ENCODE results near the gene VIT.

Gene VIT

DNA sequence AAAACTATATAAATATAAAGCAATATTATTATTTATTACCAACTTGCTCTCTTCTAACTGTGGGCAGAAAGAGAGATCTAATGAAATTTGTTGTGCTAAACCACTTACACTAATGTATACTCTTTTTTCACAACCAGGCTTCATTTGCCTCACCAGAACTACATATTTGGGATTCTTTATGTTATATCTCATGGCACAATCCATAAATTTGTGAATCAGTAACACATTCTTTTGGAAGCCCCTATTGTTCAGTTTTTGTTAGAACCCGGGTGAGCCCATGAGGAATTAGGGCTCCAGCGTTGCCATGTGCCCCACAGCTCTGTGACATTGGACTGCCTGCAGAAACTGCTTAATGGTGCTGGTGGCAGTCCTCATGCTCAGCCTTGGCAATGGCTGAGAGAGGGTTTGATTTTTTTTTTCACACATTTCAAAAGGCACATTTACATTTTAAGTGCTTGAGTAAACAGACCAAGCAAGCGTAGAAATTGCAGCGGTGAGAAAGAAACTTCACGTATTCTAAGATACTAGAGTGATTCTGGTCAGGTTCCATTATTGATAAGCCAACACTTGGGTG is 15.3 kb downstream of the VIT start:
- no peak for DNase-seq (ENCODE audit: low spot score)

DNA sequence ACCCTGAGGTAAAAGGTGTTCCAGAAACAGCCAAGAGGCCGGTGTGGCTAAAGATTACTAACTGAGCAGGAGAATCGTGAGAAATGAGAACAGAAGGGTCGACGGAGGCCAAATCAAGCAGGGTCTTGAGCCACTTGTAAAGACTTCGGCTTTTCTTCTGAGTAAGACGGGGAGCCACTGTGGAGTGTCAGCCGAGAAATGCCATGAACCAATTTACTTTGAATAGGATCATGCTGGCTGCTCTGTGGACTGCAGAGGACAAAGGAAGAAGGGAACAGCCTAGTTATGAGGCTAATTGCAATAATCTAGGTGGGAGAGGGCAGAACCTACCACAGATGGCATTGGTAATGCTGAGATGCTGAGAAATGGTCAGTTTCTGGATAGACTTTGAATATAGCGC is 16.8 kb downstream of the VIT start:
- DNase-seq (ENCODE audit: low spot score): no peak

DNA sequence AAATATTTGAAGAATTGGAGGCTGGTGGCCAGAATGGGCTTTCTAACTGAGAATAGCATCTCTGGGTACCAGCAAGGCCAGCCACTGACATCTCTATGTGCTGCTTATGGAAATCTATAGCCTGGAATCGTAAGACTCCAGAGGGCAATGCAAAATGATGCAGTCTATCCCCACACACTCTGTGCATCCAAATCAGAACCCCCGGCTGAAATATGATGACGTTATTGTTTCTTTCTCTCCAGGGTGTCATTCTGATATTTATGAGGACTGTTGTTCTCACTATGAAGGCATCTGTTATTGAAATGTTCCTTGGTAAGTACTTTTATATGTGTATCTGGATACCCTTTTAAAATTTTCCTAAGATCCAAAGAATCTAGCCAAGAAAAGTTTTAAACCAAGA is 19.6 kb downstream of the VIT start:
- no peak for DNase-seq (ENCODE audit: low spot score)

DNA sequence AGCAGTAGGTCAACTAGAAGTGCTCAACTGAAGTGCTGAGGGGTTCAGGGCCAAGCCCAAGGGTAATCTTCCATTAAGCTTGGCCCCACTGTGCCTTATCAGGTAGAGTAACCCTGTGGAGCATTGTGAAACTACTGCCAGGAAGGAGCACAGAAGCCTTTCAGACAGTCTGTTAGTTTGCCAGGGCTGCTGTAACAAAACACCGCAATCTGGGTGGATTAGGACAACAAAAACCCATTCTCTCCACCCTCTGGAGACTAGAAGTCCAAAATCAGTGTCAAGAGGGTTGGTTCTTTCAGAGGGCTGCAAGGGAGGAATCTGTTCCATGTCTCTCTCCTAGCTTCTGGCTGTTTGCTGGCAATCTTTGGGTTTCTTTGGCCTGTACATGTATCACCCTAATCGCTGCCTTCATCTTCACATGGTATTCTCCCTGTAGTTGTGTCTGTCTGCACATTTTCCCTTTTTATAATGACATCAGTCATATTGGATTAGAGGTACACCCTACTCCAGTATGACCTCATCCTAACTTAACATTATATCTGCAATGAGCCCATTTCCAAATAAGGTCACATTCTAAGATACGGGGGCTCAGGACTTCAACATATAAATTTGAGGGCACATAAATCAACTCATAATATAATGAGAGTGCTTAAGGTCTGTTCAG is 21.2 kb downstream of the VIT start:
- DNase-seq (ENCODE audit: low spot score): no peak

DNA sequence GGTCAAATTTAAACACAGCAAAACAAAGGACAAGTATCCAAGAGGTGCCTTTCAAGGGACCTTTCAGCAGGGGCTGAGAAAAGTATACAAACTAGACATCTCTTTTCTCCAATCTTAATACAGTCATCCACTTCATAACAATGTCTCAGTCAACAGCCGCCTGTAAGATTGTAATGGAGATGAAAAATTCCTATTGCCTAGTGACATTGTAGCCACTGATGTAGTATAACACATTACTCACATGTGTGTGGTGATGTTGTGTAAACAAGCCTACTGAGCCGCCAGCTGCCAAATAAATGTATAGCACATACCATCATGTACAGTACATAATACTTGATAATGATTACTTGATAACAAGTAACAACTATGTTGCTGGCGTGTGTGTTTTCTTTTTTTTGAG is 31.0 kb downstream of the VIT start:
- DNase-seq (ENCODE audit: low spot score): no peak

DNA sequence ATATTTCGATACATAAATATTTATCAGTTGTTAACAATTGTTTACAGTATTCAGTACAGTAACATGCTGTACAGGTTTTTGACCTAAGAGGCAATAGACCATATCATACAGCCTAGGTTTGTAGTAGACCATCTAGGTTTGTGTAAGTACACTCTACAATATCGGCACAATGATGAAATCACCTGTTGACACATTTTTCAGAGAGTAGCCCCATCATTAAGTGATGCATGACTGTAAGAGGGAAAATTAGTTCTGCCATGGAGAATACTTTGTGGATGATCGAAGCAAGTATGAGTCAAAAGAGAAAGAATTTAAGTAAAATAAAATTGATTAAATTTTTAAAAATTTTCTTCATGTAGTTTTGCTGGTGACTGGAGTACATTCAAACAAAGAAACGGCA is 32.6 kb downstream of the VIT start:
- DNase-seq (ENCODE audit: low spot score): no peak

DNA sequence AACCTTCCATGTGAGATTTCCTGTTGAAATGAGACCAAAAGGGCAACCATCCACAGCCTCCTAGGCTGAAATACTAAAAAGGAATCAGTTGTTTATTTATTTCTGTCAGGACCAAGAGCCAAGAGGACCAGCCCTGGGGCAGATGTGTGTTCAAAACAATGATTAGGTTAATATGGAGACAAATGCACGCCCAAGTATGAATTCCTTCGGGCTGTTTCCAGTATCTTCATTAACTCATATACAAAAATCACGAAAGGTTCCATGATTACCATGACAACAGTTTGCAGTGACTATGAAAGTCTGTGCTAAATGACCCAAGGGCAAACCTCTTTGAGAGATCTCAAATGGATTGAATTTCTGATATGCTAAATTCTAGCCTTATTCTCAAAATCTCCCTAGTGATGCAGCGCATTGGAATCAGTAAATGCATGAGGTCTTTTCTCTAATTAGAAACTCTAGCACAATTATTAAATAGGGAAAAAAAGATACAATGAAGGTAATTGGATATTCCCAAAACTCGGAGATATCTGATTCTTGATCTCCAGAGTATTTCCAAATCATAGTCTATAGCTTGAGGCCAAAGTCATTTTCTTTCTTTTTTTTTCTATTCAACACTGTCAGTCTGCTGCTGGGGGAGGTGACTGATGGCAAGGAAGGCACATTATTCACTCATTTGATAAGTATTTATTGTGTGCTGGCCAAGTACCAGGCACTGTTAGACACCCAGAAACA is 35.6 kb downstream of the VIT start:
- DNase-seq (ENCODE audit: low spot score): no peak

DNA sequence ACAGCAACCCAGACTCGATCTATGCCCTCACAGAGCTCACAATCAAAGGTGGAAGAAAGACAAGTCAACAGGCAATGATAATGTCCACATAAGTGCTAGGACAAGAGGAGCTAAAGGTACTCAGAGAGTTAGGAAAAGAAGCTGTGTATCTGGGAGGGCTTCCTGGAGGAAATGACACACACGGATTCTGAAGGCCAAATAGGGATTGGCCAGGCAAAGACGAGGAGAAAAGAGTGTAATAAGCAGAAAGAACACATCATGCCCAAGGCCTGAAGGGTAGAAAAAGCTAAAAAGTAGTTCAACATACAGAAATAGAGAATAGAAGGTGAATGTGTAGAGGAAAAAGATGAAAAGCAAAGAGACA is 36.1 kb downstream of the VIT start:
- DNase-seq (ENCODE audit: low spot score): no peak

DNA sequence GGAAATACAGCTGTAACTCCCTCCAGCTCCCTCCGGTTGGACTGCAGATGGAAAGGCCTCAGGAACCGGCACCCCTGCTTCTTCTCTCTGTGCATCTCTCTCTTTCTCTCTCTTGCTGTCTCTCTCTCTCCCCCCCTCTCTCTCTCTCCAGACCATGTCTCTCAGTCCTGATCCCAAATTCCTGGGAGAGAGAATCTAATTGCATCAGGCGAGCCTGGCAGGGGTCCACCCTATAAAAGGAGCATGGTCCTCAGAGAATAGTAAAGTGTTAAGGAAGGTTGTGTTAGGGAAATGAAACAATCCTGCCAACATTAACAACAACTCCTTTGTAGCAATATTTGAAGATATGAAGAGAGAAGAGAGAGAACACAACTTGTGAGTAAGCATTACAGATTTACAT is 36.7 kb downstream of the VIT start:
- no peak for DNase-seq (ENCODE audit: low spot score)

DNA sequence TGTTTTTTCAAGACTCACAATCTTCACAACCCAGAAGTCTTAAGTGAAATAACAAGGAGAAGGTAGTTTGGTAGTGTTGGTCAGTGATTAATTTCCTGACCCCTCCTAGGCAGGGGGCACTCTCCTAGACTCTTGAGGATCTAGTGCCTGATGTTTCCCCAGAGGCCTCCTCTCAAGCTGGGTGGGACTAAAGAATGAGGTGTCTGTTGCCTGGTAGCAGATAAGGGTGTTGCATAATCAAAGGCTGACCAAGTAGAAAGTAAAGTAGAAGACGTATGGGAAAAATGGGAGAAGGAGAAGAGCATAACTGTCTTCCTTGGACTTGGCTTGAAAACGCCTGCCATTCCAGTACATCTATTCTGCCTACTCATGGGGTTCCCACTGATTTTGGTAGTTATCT is 37.8 kb downstream of the VIT start:
- no peak for DNase-seq (ENCODE audit: low spot score)

DNA sequence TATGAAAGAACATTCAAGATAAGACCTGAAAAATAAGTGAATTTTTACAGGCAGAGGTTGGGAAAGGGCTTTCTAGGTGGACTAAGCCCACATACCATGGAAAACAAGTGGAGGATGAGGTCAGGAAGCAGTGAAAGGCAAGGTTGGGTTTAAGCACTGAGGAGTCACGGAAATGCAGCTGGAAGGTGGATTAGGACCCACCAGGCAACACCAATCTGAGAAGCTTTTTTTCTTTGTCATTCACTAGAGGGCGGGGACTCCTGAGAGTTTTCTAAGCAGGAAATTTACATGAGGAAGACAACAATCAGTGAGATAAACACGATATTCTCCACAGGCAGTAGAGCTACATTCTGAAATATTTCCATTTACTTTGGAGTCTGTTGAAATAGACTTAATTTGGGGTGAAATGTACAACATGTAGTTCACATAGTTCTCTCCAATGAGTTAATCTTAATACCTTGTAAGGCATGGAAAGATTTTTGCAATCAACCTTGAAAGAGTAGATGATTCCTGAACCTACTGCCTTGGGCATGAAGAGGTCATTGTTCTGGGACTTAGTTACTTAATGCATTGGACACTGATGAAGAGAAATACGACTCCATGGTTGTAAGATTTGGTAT is 40.7 kb downstream of the VIT start:
- no peak for DNase-seq (ENCODE audit: low spot score)

DNA sequence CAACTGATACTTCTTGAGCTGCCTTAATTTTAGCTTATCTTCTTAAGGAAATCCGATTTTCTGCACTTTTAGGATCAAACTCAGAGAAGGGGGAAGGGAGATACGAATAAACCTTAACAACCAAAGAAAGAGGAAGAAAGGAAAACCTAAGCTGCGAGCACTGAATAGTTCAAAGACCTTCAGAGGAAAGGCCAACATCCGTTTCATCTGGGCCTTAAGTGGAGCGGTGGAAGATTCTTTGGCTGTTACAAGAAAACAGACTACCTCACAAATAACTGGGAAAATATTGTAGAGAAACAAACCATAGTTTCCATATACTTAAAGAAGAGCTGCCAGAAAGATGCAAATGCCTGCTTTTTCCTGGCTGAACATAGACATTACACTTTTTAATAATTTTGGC is 43.6 kb downstream of the VIT start:
- DNase-seq (ENCODE audit: low spot score): no peak

DNA sequence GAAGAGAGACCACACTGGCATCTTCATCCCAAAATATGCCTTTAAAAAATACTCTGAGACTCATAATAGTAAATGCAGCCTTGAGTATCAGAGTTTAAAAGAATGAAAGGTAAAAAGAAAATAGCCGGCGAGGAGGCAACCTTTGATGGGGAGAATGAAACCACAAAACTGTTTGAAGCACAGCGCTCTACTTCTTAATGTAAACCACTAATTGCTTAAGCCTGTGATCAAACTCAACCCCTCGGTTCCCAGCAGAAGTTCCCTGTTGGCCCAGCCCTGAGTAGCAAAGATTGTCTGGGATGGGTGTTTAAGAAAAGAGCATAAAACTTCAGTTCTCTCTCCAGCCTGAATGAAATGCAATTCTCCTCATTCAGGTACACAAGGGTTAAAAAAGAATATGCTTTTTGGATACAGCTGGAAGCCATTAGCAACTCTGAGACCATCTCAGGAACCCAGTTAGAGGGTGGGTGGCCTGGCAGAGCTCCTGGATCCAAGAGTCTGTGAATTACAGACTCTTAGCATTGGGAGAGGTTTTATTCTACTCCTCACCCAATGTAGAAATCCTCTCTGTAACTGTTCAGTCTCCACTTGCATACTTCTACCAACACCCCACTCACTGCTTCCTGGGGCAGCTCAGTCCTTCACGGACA is 44.8 kb downstream of the VIT start:
- no peak for DNase-seq (ENCODE audit: low spot score)

DNA sequence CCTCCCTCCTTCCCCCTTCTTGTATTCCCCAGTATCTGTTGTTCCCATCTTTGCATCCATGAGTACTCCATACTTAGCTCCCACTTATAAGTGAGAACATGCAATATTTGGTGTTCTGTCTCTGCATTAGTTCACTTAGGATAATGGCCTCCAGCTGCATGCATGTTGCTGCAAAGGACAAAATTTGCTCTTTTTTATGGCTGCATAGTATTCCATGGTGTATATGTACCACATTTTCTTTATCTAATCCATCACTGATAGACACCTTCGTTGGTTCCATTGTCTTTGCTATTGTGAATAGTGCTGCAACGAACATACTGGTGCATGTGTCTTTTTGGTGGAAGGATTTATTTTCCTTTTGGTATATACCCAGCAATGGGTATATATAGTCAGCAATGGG is 47.4 kb downstream of the VIT start:
- DNase-seq (ENCODE audit: low spot score): no peak

DNA sequence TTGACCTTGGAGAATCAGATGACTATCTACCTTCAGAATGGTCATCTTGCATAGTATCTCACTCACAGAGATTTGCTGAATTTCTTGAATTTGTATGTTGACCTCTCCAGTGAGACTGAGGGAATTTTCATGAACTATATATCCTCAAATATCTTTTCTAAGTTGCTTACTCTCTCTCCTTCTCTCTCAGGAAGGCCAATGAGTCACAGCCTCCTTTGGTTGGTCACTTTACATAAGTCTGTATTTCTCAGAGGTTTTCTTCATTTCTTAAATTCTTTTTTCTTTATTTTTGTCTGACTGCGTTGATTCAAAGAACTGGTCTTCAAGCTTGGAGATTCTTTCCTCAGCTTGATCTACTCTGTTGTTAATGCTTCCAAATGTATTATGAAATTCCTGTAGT is 51.7 kb downstream of the VIT start:
- no peak for DNase-seq (ENCODE audit: low spot score)

DNA sequence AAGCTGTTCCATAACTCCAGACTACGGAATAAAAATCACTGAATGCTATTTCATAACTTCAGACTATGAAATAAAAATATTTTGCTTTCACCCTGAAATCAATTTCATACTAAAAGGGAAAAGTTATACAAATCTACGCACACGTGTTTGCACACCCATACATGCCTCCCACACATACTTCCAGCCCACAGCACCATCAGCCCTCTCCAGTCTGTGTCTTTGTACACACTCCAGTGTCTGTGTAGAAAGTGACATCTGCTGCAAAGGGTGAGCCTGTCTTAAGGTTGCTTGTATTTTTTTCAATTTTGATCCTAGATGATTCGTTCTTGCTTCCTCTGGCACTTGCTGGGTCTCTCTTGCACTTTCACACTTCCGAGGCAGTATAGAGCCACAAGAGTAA is 53.6 kb downstream of the VIT start:
- DNase-seq (ENCODE audit: low spot score): no peak

DNA sequence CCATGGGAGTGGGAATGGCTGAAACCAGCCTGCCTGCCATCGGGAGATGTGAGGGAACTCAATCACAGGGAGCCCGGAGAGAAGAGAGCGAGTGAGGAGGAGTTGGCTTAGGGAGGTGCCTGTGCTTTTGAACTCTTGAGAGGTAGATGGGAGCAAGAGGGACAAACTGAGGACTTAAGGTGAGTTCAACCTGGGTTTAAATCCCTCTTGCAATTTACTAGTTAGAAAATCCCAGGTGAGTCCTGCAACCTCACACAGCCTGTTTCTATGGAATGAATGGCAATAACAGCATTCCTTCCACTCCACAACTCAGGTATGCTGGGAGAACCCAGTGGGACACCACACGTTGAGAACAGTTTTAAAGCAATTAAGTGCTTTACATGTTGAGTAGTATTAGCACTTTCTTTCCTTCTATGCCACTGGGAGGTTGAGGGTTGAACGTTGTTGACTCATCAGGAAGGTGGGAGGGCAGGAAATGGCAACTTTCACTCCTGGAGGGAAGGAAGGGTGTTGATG is 57.3 kb downstream of the VIT start:
- no peak for DNase-seq (ENCODE audit: low spot score)

DNA sequence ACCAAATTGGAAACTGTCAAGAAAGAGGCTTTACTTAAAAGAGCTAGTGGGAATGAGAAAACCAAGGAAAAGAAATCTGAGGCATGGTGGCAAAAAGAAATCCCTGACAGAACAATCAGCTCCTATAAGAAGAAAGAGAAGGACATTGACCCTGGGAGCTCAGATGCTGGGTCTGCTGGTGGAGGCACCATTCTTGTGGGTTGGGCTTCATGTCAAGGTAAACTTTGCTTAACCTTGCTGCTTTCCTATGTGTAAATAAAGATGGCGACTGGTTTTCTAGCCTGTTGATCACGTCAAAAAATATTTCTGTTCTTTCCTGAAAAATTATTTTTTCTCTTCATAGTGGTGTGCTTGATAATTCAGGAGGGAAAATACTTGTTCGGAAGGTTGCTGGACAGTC is 58.1 kb downstream of the VIT start:
- no peak for DNase-seq (ENCODE audit: low spot score)

DNA sequence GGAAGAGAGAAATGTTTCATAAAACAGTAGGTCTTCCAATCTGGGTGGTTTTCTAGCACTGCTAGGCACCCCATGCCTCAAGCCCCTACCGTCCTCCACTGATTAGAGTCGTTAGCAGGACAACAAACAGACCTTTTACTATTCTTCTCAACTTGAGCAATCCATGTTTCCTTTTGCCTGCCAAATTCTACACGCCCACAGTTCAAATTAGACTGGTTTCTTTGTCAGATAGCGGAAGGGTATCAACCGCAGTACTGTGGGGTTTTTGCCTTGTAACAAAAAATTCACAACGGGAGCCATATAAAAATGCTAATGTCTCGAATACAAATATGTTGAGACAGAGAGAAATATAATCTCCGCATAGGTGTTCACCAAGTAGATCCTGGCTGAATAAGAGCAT is 59.9 kb downstream of the VIT start:
- DNase-seq (ENCODE audit: low spot score): no peak

DNA sequence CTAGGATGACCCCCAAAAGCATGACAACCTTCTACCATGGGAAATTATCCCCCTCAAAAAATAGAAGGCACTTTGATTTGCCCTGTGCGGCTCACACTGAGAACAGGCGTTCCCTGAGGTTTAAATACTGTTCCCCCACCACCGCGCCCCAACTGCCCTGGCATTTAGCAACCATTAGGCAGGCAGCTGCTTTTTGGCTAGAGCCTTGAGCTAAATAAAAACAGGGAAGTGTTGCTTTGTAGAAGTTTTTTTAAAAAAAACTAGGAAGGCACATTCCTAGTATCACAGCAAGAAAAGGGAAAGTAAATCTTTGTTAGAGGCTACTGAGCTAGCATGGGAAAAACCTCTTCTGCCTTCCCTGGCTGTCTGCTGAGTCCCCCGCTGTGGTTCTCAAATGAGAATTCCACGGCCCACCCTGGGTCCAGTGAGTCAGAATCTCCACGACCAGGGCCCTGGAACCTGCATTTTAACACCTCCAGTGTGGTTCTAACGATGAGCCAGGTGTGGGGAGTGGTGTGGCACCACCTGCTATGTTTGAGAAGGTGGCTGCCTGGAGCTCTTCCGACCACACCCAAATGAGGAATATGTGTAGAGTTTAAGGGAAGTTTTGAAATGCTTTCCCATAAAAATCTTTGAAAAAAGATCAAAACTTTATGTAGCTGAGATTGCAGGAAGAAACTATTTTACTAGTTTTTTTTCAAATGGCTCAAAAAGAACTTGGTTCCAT is 66.4 kb downstream of the VIT start:
- no peak for DNase-seq (ENCODE audit: low spot score)

DNA sequence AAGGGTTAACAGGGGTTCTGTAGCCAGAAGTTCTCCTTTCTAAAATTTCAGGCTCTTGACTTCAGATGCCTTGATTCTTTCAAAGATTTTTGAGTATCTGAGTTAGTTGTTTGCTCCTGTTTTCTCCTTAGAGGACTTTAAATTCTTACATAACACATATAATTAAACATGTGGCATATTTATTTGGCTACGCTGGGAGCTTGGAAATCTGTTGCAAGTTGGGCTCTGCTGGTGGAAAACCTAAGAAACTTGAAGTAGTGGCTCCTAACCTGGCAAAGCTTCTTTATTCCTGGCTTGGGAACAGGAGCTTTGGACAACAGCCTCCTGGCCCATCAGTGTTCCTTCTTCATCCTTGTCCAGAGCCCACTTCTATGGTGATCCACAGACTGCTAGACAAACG is 72.6 kb downstream of the VIT start:
- no peak for DNase-seq (ENCODE audit: low spot score)

Data from left forelimb (tissue), 1 donor.